Tibial nerve (tissue), 4 donors: ENCODE data around the gene RPL28. TPM values are rescaled to one million over a fixed set of nuclear protein-coding genes. Genes with fewer than 3 reads are reported as not detected.

Source experiments
- DNase-seq, 2 donors: peaks; one replicate each; pipeline ENCODE4 v3.0.0-alpha.2; 2019; ENCODE audit warnings: low spot score in 2 of 2
- H3K27ac ChIP-seq, 4 donors: fragments of 200-600 bp; sonication (generic) in 3 of 4; one replicate each; pipeline ENCODE4 v1.5.1; 2017 to 2019; ENCODE audit warnings: mild to moderate bottlenecking in 1 of 4
- H3K27me3 ChIP-seq, 2 donors: fragments of 200-600 bp; sonication (generic) in 1 of 2; one replicate each; pipeline versions ENCODE4 v1.5.1 to v1.6.0; 2017 to 2019
- H3K36me3 ChIP-seq, 3 donors: fragments of 200-600 bp; sonication (generic); one replicate each; pipeline ENCODE4 v1.5.1; 2018 to 2019
- H3K4me1 ChIP-seq, 4 donors: fragments of 200-600 bp; sonication (generic) in 3 of 4; one replicate each; pipeline ENCODE4 v1.5.1; 2017 to 2019
- H3K4me3 ChIP-seq, 4 donors: fragments of 200-600 bp; sonication (generic) in 3 of 4; one replicate each; pipeline ENCODE4 v1.5.1; 2017 to 2019; ENCODE audit warnings: mild to moderate bottlenecking in 1 of 4, moderate library complexity in 1 of 4
- H3K9me3 ChIP-seq, 4 donors: fragments of 200-600 bp; sonication (generic) in 3 of 4; one replicate each; pipeline ENCODE4 v1.5.1; 2017 to 2019
- EP300 ChIP-seq, 2 donors: sonication (generic); formaldehyde crosslinking; IDR thresholded peaks; one replicate each; pipeline ENCODE4 v1.6.1; 2017; ENCODE audit warnings: antibody characterized with exemption in 2 of 2, mild to moderate bottlenecking in 1 of 2
- POLR2A ChIP-seq, 2 donors: fragments of 450-650 bp; IDR thresholded peaks; one replicate each; pipeline ENCODE4 v1.6.1; 2017; ENCODE audit warnings: antibody characterized with exemption in 2 of 2, mild to moderate bottlenecking in 2 of 2, moderate library complexity in 2 of 2
- WGBS, 2 donors: methylation state at CpG; one replicate each; pipeline ENCODE4 v1.1.5; 2018; 5-methylcytosine and 5-hydroxymethylcytosine counted together
- total RNA-seq, 4 donors: library from RNA; depleted of rRNA; stranded (reverse); fragments of >200 nt; gene quantifications; one replicate each; pipeline ENCODE4 v1.1.0, GENCODE V29; 2016
- TF ChIP-seq, protein P1 (sequence below), 5 experiments: fragments of 200-600 bp in 3 of 5; fragments of 450-650 bp in 2 of 5; sonication (generic) in 3 of 5; IDR thresholded peaks; one replicate each; pipeline ENCODE4 v1.5.1; 2016 to 2019; ENCODE audit warnings: antibody characterized with exemption in 5 of 5, mild to moderate bottlenecking in 3 of 5, moderate library complexity in 2 of 5

The RPL28 gene
- total RNA-seq, 4 donors from 2014 or later = 266 to 574 (median 354) TPM

DNA sequence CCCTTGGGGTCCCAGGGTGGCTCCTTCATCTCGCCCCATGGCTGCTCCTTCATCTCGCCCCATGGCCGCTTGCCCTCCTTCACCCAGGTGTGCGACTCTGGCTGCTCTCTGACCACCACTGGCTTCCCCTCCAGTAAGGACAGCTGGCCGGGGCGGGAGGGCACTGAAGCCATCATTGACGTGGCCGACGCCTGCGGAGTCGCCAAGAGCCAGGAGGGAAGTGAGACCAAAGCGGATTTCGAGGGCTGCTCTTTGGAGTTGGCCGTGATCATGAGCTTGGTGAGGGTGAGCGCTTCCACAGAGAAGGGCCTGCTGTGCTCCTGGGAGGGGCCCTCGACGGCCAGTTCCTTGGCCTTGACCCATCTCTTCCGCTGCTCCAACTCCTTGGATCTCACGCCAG lies 27.2 kb upstream of the RPL28 start:
- no peak overlapping the region for H3K27ac ChIP-seq
- H3K4me3 ChIP-seq = no peak overlapping the region
- no peak for TF ChIP-seq POLR2A (IDR thresholded peaks at IDR 0.05)
- no peaks in the 10 kb centered on the region for H3K36me3 ChIP-seq
- 82 to 90% methylated on average over 19 of the region's 19 CpGs for WGBS, 2 donors
- H3K9me3 ChIP-seq = no peaks in the 10 kb centered on the region
- H3K4me1 ChIP-seq = peaks cover 0 to 15% (median 7%) of the 10 kb centered on the region in 4 donors
- DNase-seq = no peak
- H3K27me3 ChIP-seq = peaks cover 3 to 47% of the 10 kb centered on the region in 2 donors

- WGBS, 2 donors = 76 to 82% methylated on average over 32 of the region's 32 CpGs
- H3K36me3 ChIP-seq = no peaks in the 10 kb centered on the region
- DNase-seq = no peak
- no peak overlapping the region for H3K27ac ChIP-seq
- no peak overlapping the region for H3K4me3 ChIP-seq
- H3K9me3 ChIP-seq = no peaks in the 10 kb centered on the region
- H3K27me3 ChIP-seq = peaks cover 3 to 40% of the 10 kb centered on the region in 2 donors
- H3K4me1 ChIP-seq = peaks cover 0 to 8% (median 3%) of the 10 kb centered on the region in 4 donors
- TF ChIP-seq, protein P1, sequence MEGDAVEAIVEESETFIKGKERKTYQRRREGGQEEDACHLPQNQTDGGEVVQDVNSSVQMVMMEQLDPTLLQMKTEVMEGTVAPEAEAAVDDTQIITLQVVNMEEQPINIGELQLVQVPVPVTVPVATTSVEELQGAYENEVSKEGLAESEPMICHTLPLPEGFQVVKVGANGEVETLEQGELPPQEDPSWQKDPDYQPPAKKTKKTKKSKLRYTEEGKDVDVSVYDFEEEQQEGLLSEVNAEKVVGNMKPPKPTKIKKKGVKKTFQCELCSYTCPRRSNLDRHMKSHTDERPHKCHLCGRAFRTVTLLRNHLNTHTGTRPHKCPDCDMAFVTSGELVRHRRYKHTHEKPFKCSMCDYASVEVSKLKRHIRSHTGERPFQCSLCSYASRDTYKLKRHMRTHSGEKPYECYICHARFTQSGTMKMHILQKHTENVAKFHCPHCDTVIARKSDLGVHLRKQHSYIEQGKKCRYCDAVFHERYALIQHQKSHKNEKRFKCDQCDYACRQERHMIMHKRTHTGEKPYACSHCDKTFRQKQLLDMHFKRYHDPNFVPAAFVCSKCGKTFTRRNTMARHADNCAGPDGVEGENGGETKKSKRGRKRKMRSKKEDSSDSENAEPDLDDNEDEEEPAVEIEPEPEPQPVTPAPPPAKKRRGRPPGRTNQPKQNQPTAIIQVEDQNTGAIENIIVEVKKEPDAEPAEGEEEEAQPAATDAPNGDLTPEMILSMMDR (IDR thresholded peaks at IDR 0.05) = no peak
- TF ChIP-seq POLR2A (IDR thresholded peaks at IDR 0.05) (no peak), EP300 (IDR thresholded peaks at IDR 0.05) (no peak)
Observed at GRCh38 chr19:55358943-55359908, 26.5 kb upstream of the RPL28 start.

DNA sequence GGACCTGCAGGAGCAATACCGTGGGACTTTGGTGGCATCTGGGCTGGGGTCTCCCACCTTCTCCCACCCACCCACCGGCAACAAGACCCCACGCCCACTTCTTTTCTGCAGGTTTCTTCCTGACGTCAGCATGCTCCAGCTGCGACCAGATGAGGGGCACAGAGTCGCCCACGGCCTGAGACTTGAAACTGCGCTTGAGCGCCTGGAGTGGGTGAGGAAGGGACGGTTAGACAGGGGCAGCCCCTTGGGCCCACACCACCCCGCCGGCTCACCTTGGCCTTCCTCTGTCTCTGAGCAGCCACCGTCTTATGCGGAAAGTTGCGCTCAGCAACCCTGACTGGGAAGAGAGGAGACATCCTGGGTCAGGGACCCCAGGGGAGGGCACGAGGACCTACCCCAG lies 24.8 kb upstream of the RPL28 start:
- no peak for DNase-seq
- TF ChIP-seq EP300 (IDR thresholded peaks at IDR 0.05) = no peak
- TF ChIP-seq POLR2A (IDR thresholded peaks at IDR 0.05) = no peak
- TF ChIP-seq, protein P1 (IDR thresholded peaks at IDR 0.05) = no peak
- peaks cover 0 to 24% of the 10 kb centered on the region in 2 donors for H3K27me3 ChIP-seq
- no peaks in the 10 kb centered on the region for H3K36me3 ChIP-seq
- no peaks in the 10 kb centered on the region for H3K4me1 ChIP-seq
- no peak overlapping the region for H3K27ac ChIP-seq
- WGBS, 2 donors = 88 to 95% methylated on average over 5 to 16 of the region's 16 CpGs
- H3K4me3 ChIP-seq = no peak overlapping the region
- no peaks in the 10 kb centered on the region for H3K9me3 ChIP-seq

DNA sequence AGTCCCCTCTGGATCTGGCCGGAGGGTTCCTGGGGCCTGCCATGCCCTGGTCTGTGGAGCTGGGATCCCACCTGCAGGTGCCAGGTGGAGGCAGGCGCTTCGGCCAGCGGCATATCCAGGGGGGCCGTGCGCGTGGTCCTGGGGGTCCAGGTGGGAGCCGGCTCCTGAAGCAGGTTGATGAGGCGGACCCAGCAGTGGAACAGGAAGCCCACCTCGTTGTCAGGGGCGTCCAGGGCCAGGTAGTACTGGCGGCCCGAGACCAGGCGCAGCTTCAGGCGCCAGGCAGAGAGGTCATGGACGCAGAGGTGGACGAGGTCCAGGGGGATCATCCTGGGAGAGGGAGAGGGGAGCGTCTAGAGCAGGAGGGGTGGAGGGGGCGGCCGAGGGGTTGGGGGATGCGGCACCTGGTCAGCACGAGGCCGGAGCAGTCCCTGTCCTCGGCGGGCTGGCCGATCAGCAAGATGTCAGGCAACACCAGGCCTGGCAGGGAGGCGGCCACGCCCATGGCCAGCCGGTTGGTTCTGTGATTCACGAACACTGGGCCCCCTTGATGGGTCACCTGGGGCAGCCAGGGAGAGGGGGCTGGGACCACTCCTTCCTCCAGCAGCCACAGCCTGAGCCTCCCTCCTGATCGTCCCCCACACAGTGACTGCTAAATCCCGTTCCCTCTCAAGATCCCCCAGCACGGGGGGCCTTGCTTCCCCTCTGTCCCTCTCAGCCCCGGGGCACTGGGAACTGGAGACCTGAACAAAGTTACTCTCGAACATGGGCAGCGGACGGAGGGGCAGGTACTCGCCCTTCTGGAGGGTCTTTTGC lies 23.4 kb upstream of the RPL28 start:
- H3K4me1 ChIP-seq = no peaks in the 10 kb centered on the region
- WGBS, 2 donors = 75 to 80% methylated on average over 22 to 38 of the region's 38 CpGs
- no peak overlapping the region for H3K4me3 ChIP-seq
- TF ChIP-seq, protein P1 (IDR thresholded peaks at IDR 0.05) = no peak
- no peak for TF ChIP-seq EP300 (IDR thresholded peaks at IDR 0.05)
- TF ChIP-seq POLR2A (IDR thresholded peaks at IDR 0.05) = no peak
- H3K27ac ChIP-seq = no peak overlapping the region
- H3K9me3 ChIP-seq = no peaks in the 10 kb centered on the region
- no peaks in the 10 kb centered on the region for H3K36me3 ChIP-seq
- DNase-seq = no peak
- peaks cover 0 to 21% of the 10 kb centered on the region in 2 donors for H3K27me3 ChIP-seq

DNA sequence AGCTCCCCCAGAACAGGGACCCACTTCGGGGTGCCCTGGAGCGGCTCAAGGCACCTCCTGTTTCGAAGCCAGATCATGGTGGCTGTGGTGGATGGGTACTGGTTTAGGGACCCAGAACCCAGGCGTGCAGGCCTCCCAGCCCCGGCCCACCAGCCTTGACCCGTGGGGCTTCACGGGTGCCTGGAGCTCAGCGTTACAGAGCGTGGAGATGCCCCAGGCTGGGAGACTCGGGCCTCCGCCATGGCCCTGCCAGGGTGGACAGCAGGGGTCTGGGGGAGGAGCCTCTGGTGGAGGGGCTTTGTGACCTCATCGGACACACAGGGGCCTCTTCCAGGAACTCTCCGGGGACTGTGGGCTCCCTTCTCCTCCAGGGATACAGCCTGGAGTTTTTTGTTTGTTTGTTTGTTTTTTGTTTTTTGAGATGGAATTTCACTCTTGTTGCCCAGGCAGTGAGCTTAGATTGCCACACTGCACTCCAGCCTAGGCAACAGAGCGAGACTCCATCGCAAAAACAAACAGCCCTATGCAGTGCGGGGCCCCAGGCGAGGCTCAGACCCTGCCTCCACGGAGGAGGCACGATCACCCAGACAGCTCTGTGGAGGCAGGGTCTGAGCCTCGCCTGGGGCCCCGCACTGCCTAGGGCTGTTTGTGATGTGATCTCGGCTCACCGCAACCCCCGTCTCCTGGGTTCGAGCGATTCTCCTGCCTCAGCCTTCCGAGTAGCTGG lies 22.6 kb upstream of the RPL28 start, which contains the start of gene GARIN5B:
TSS of gene GARIN5B (minus strand) at position 271 of the 727 bp plus-strand sequence. CDS start at position 77, 194 bp downstream.
- DNase-seq = no peak
- WGBS, 2 donors = 66 to 73% methylated on average over 17 to 27 of the region's 27 CpGs

More for the DNA sequence above, 22.6 kb upstream of the RPL28 start, which contains the start of gene GARIN5B:
- no peak for TF ChIP-seq POLR2A (IDR thresholded peaks at IDR 0.05)
- TF ChIP-seq, protein P1 (IDR thresholded peaks at IDR 0.05) = no peak
- TF ChIP-seq EP300 (IDR thresholded peaks at IDR 0.05) = no peak
- H3K27me3 ChIP-seq = peaks cover 0 to 25% of the 10 kb centered on the region in 2 donors
- no peak within 1 kb of the TSS for H3K4me3 ChIP-seq
- H3K27ac ChIP-seq = no peak within 1 kb of the TSS
- H3K36me3 ChIP-seq = no peaks in the 10 kb centered on the region
- no peaks in the 10 kb centered on the region for H3K4me1 ChIP-seq
- H3K9me3 ChIP-seq = no peaks in the 10 kb centered on the region
